ENCODE results near the gene DNAH6.

DNAH6 gene

GRCh38 chr2:84817239-84817655 is 300.9 kb downstream of the DNAH6 start:
- Histone ChIP-seq H3K27me3 (ENCODE audit: low read length) (no peaks in the 10 kb centered on the region), H3K4me3 (ENCODE audit: insufficient read depth, low read length, poor library complexity, severe bottlenecking) (no peak overlapping the region), H3F3A (ENCODE audit: insufficient read depth) (no peaks in the 10 kb centered on the region), H3K9me2 (replicated peaks; ENCODE audit: insufficient read depth, low read length) (no peaks in the 10 kb centered on the region), H3K79me2 (ENCODE audit: insufficient read depth, low read length) (no peaks in the 10 kb centered on the region), H3K27ac (ENCODE audit: low read depth, low read length) (no peak overlapping the region), H4K20me1 (ENCODE audit: low read depth, low read length) (no peaks in the 10 kb centered on the region), H2AFZ (ENCODE audit: low read depth, low read length, severe bottlenecking) (no peak overlapping the region), H3K9ac (ENCODE audit: low read length) (no peak overlapping the region), H3K36me3 (ENCODE audit: low read length) (no peaks in the 10 kb centered on the region), H3K4me2 (ENCODE audit: low read depth, low read length, poor library complexity, severe bottlenecking) (no peak overlapping the region), H3K9me3 (ENCODE audit: insufficient read depth, low read length) (no peaks in the 10 kb centered on the region)
- TF ChIP-seq EZH2phosphoT487 (conservative IDR thresholded peaks at IDR 0.05; ENCODE audit: low read length), result no peak
- TF ChIP-seq, protein P1, sequence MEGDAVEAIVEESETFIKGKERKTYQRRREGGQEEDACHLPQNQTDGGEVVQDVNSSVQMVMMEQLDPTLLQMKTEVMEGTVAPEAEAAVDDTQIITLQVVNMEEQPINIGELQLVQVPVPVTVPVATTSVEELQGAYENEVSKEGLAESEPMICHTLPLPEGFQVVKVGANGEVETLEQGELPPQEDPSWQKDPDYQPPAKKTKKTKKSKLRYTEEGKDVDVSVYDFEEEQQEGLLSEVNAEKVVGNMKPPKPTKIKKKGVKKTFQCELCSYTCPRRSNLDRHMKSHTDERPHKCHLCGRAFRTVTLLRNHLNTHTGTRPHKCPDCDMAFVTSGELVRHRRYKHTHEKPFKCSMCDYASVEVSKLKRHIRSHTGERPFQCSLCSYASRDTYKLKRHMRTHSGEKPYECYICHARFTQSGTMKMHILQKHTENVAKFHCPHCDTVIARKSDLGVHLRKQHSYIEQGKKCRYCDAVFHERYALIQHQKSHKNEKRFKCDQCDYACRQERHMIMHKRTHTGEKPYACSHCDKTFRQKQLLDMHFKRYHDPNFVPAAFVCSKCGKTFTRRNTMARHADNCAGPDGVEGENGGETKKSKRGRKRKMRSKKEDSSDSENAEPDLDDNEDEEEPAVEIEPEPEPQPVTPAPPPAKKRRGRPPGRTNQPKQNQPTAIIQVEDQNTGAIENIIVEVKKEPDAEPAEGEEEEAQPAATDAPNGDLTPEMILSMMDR (IDR thresholded peaks at IDR 0.05; ENCODE audit: insufficient read depth, low read length, poor library complexity, severe bottlenecking), result no peak

GRCh38 chr2:84821806-84822205 is 305.5 kb downstream of the DNAH6 start:
- H2AFZ ChIP-seq (ENCODE audit: low read depth, low read length, severe bottlenecking), result no peak overlapping the region
- no peaks in the 10 kb centered on the region for H3K36me3 ChIP-seq (ENCODE audit: low read length)
- no peak overlapping the region for H3K4me3 ChIP-seq (ENCODE audit: insufficient read depth, low read length, poor library complexity, severe bottlenecking)
- H3K4me2 ChIP-seq (ENCODE audit: low read depth, low read length, poor library complexity, severe bottlenecking), result no peak overlapping the region
- no peaks in the 10 kb centered on the region for H3K79me2 ChIP-seq (ENCODE audit: insufficient read depth, low read length)
- H3K27me3 ChIP-seq (ENCODE audit: low read length), result no peaks in the 10 kb centered on the region
- H3F3A ChIP-seq (ENCODE audit: insufficient read depth), result no peaks in the 10 kb centered on the region
- H3K9me3 ChIP-seq (ENCODE audit: insufficient read depth, low read length), result no peaks in the 10 kb centered on the region
- no peaks in the 10 kb centered on the region for H3K9me2 ChIP-seq (replicated peaks; ENCODE audit: insufficient read depth, low read length)
- no peak overlapping the region for H3K27ac ChIP-seq (ENCODE audit: low read depth, low read length)
- TF ChIP-seq, protein P1 (IDR thresholded peaks at IDR 0.05; ENCODE audit: insufficient read depth, low read length, poor library complexity, severe bottlenecking), result no peak
- TF ChIP-seq EZH2phosphoT487 (conservative IDR thresholded peaks at IDR 0.05; ENCODE audit: low read length), result no peak
- H3K9ac ChIP-seq (ENCODE audit: low read length), result no peak overlapping the region
- H4K20me1 ChIP-seq (ENCODE audit: low read depth, low read length), result no peaks in the 10 kb centered on the region

DNA sequence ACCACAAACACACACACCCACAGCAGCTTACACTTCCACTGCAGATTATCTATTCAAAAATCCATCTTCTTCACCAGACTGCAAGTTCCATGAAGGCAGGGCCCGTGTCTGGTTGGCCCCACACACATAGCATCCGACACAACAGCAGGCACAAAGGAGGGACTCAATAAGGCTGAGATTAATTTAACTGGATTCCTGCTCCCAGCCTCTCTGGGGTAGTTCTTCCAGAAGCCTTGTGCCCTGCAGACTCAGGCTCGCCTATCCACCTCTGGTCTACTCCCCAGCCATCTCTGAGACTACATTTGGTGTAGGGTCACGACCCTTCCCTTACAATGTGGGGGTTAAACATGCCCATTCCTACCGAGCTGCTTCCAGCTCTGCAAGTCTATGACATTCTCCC is 306.9 kb downstream of the DNAH6 start:
- Histone ChIP-seq H3K9me2 (replicated peaks; ENCODE audit: insufficient read depth, low read length) (no peaks in the 10 kb centered on the region), H4K20me1 (ENCODE audit: low read depth, low read length) (no peaks in the 10 kb centered on the region), H3K27me3 (ENCODE audit: low read length) (no peaks in the 10 kb centered on the region), H3K9ac (ENCODE audit: low read length) (no peak overlapping the region), H3K4me3 (ENCODE audit: insufficient read depth, low read length, poor library complexity, severe bottlenecking) (no peak overlapping the region), H3K9me3 (ENCODE audit: insufficient read depth, low read length) (no peaks in the 10 kb centered on the region), H3F3A (ENCODE audit: insufficient read depth) (no peaks in the 10 kb centered on the region), H3K36me3 (ENCODE audit: low read length) (no peaks in the 10 kb centered on the region), H3K4me2 (ENCODE audit: low read depth, low read length, poor library complexity, severe bottlenecking) (no peak overlapping the region), H3K79me2 (ENCODE audit: insufficient read depth, low read length) (no peaks in the 10 kb centered on the region), H2AFZ (ENCODE audit: low read depth, low read length, severe bottlenecking) (no peak overlapping the region), H3K27ac (ENCODE audit: low read depth, low read length) (no peak overlapping the region)
- TF ChIP-seq, protein P1 (IDR thresholded peaks at IDR 0.05; ENCODE audit: insufficient read depth, low read length, poor library complexity, severe bottlenecking), result no peak
- no peak for TF ChIP-seq EZH2phosphoT487 (conservative IDR thresholded peaks at IDR 0.05; ENCODE audit: low read length)
